ENCODE data around the gene IL5. TPM values are rescaled to one million over a fixed set of nuclear protein-coding genes. Genes with fewer than 3 reads are reported as not detected.

Gene IL5
- total RNA-seq, 1 experiment from 2014 or later: not detected

DNA sequence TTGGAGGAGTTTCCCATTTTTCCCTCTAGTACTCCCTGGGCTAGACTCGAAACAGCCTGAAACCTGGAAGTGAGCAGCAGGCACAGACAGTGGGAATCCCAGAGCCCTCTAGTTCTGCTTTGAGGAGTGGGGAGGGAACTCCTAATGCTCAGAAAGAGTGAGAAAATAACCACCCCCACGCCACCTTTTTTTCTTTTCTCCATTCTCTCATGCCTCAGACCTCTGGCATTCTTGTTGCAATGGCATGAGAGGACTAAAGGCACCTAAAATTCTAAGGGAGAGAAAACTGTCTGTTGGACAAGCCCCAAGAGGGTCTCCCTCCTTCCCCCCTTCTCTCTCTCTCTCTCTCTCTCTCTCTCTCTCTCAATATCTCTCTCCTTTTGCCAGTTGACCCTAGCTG, 37.7 kb downstream of the IL5 start:
- intact Hi-C loops (cut with micrococcal nuclease; ENCODE audit: unreplicated experiment): no loop called here
- TF ChIP-seq, protein P1, sequence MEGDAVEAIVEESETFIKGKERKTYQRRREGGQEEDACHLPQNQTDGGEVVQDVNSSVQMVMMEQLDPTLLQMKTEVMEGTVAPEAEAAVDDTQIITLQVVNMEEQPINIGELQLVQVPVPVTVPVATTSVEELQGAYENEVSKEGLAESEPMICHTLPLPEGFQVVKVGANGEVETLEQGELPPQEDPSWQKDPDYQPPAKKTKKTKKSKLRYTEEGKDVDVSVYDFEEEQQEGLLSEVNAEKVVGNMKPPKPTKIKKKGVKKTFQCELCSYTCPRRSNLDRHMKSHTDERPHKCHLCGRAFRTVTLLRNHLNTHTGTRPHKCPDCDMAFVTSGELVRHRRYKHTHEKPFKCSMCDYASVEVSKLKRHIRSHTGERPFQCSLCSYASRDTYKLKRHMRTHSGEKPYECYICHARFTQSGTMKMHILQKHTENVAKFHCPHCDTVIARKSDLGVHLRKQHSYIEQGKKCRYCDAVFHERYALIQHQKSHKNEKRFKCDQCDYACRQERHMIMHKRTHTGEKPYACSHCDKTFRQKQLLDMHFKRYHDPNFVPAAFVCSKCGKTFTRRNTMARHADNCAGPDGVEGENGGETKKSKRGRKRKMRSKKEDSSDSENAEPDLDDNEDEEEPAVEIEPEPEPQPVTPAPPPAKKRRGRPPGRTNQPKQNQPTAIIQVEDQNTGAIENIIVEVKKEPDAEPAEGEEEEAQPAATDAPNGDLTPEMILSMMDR (conservative IDR thresholded peaks at IDR 0.05; ENCODE audit: low read depth, low read length): no peak
- TF ChIP-seq EZH2 (IDR thresholded peaks at IDR 0.05; ENCODE audit: borderline replicate concordance, low read depth, low read length, poor library complexity, severe bottlenecking): no peak
- H3K9me3 ChIP-seq (ENCODE audit: low read depth, low read length, poor library complexity, severe bottlenecking): no peaks in the 10 kb centered on the region
- H3K36me3 ChIP-seq (ENCODE audit: insufficient read depth, low read length, poor library complexity, severe bottlenecking): no peaks in the 10 kb centered on the region
- no peak for DNase-seq (ENCODE audit: low spot score)
- no peak overlapping the region for H3K27ac ChIP-seq (ENCODE audit: low read depth, low read length, poor library complexity, severe bottlenecking)
- ChIA-PET CTCF (interaction anchor here (0.6 to 1.0 kb wide), 4 partner anchors 9 to 326 kb away, joined by 3 to 4 read pairs (median 3); no protein-coding TSS in a partner anchor), POLR2A (ENCODE audit: low non-redundant PET) (interaction anchor here (0.8 kb wide), 1 partner anchor 1454 kb away, joined by 18 read pairs; no protein-coding TSS in a partner anchor)
- H3K27me3 ChIP-seq (replicated peaks; ENCODE audit: insufficient read depth, low read depth, low read length, poor library complexity): no peaks in the 10 kb centered on the region
- no peak overlapping the region for H3K4me3 ChIP-seq (ENCODE audit: low read depth, low read length, poor library complexity, severe bottlenecking)
- no peaks in the 10 kb centered on the region for H3K4me1 ChIP-seq (ENCODE audit: insufficient read depth, low read length, poor library complexity, severe bottlenecking)
- BruUV-seq (replicated peaks): no TSS peak

DNA sequence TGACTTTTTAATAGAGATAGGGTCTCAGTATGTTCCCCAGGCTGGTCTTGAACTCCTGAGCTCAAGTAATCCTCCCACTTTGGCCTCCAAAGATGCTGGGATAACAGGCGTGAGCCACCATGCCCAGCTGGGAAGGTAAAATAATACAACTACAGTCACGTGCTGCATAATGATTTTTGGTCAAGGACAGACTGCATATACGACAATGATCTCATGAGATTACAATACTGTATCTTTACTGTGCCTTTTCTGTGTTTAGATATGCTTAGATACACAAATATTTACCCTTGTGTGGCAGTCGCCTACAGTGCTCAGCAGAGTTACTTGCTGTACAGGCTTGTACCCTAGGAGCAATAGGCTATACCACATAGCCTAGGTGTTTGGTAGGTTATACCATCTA, 38.6 kb downstream of the IL5 start:
- H3K4me3 ChIP-seq (ENCODE audit: low read depth, low read length, poor library complexity, severe bottlenecking): no peak overlapping the region
- no peak for TF ChIP-seq EZH2 (IDR thresholded peaks at IDR 0.05; ENCODE audit: borderline replicate concordance, low read depth, low read length, poor library complexity, severe bottlenecking)
- TF ChIP-seq, protein P1 (conservative IDR thresholded peaks at IDR 0.05; ENCODE audit: low read depth, low read length): no peak
- H3K9me3 ChIP-seq (ENCODE audit: low read depth, low read length, poor library complexity, severe bottlenecking): no peaks in the 10 kb centered on the region
- POLR2A ChIA-PET (ENCODE audit: low non-redundant PET): no interaction called here
- no peaks in the 10 kb centered on the region for H3K4me1 ChIP-seq (ENCODE audit: insufficient read depth, low read length, poor library complexity, severe bottlenecking)
- intact Hi-C loops (cut with micrococcal nuclease; ENCODE audit: unreplicated experiment): loop anchor here (5.0 kb wide), 1 partner anchor 267 kb away; no protein-coding TSS in a partner anchor
- DNase-seq (ENCODE audit: low spot score): no peak
- CTCF ChIA-PET: interaction anchor here (1.0 kb wide), 1 partner anchor 8 kb away, joined by 3 read pairs; no protein-coding TSS in a partner anchor
- BruUV-seq (replicated peaks): no TSS peak
- H3K36me3 ChIP-seq (ENCODE audit: insufficient read depth, low read length, poor library complexity, severe bottlenecking): no peaks in the 10 kb centered on the region
- H3K27me3 ChIP-seq (replicated peaks; ENCODE audit: insufficient read depth, low read depth, low read length, poor library complexity): no peaks in the 10 kb centered on the region
- H3K27ac ChIP-seq (ENCODE audit: low read depth, low read length, poor library complexity, severe bottlenecking): no peak overlapping the region

DNA sequence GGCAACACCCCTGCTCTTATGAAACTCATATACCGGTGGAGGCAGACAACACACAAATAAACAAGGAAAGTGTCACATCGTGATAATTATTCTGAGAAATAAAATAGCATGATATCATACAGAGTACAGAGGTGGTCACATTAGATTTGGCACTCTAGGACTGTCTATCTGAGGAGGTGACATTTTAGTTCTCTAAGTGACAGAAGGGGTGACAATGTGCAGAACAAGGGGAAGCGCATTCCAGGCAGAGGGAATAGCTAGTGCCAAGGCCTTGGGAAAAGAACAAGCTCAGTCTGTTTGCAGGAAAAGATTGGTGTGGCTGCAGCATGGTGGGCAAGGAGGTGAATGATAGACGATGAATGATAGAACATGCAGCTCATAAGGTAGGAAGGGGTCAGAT, 40.1 kb downstream of the IL5 start:
- H3K4me1 ChIP-seq (ENCODE audit: insufficient read depth, low read length, poor library complexity, severe bottlenecking): no peaks in the 10 kb centered on the region
- TF ChIP-seq EZH2 (IDR thresholded peaks at IDR 0.05; ENCODE audit: borderline replicate concordance, low read depth, low read length, poor library complexity, severe bottlenecking): no peak
- TF ChIP-seq, protein P1 (conservative IDR thresholded peaks at IDR 0.05; ENCODE audit: low read depth, low read length): no peak
- CTCF ChIA-PET: interaction anchor here (0.7 kb wide), 1 partner anchor 74 kb away, joined by 3 read pairs; no protein-coding TSS in a partner anchor
- no peaks in the 10 kb centered on the region for H3K36me3 ChIP-seq (ENCODE audit: insufficient read depth, low read length, poor library complexity, severe bottlenecking)
- no peaks in the 10 kb centered on the region for H3K9me3 ChIP-seq (ENCODE audit: low read depth, low read length, poor library complexity, severe bottlenecking)
- no peak overlapping the region for H3K4me3 ChIP-seq (ENCODE audit: low read depth, low read length, poor library complexity, severe bottlenecking)
- POLR2A ChIA-PET (ENCODE audit: low non-redundant PET): no interaction called here
- intact Hi-C loops (cut with micrococcal nuclease; ENCODE audit: unreplicated experiment): loop anchor here (5.0 kb wide), 1 partner anchor 266 kb away; no protein-coding TSS in a partner anchor
- no peaks in the 10 kb centered on the region for H3K27me3 ChIP-seq (replicated peaks; ENCODE audit: insufficient read depth, low read depth, low read length, poor library complexity)
- BruUV-seq (replicated peaks): no TSS peak
- H3K27ac ChIP-seq (ENCODE audit: low read depth, low read length, poor library complexity, severe bottlenecking): no peak overlapping the region
- DNase-seq (ENCODE audit: low spot score): no peak

Measured in A673 (cell line).